Dedifferentiated amniotic fluid mesenchymal stem cell (primary cell): ENCODE data around the gene TMEM178B.

Experiments used
- DNase-seq: peaks from one replicate; pipeline ENCODE4 v3.0.0-alpha.2; 2016; ENCODE audit errors: extremely low spot score

Gene TMEM178B

GRCh38 chr7:141221007-141221612, 147.2 kb downstream of the TMEM178B start:
- DNase-seq, result no peak

GRCh38 chr7:141225916-141226618, 152.2 kb downstream of the TMEM178B start:
- no peak for DNase-seq

- DNase-seq, result no peak
Observed at GRCh38 chr7:141227454-141227853, 153.6 kb downstream of the TMEM178B start.

GRCh38 chr7:141228482-141228881, 154.6 kb downstream of the TMEM178B start:
- DNase-seq, result no peak

- no peak for DNase-seq
Observed at GRCh38 chr7:141231018-141231792, 157.3 kb downstream of the TMEM178B start.

GRCh38 chr7:141232286-141233051, 158.6 kb downstream of the TMEM178B start:
- DNase-seq, result no peak

GRCh38 chr7:141234335-141235105, 160.7 kb downstream of the TMEM178B start:
- no peak for DNase-seq

GRCh38 chr7:141235656-141236055, 161.8 kb downstream of the TMEM178B start:
- no peak for DNase-seq

- DNase-seq, result no peak
Observed at GRCh38 chr7:141238596-141239243, 164.9 kb downstream of the TMEM178B start.

GRCh38 chr7:141239661-141240060, 165.8 kb downstream of the TMEM178B start:
- DNase-seq, result no peak

- no peak for DNase-seq
Observed at GRCh38 chr7:141242568-141242967, 168.7 kb downstream of the TMEM178B start.

- no peak for DNase-seq
Observed at GRCh38 chr7:141243368-141243767, 169.5 kb downstream of the TMEM178B start.

- DNase-seq, result no peak
Observed at GRCh38 chr7:141244435-141244834, 170.6 kb downstream of the TMEM178B start.

GRCh38 chr7:141246426-141246825, 172.6 kb downstream of the TMEM178B start:
- no peak for DNase-seq

- no peak for DNase-seq
Observed at GRCh38 chr7:141251180-141251579, 177.3 kb downstream of the TMEM178B start.

GRCh38 chr7:141251957-141252356, 178.1 kb downstream of the TMEM178B start:
- DNase-seq, result no peak

GRCh38 chr7:141257597-141257996, 183.7 kb downstream of the TMEM178B start:
- no peak for DNase-seq

GRCh38 chr7:141258559-141258958, 184.7 kb downstream of the TMEM178B start:
- no peak for DNase-seq

- DNase-seq, result no peak
Observed at GRCh38 chr7:141262101-141263090, 188.5 kb downstream of the TMEM178B start.

- no peak for DNase-seq
Observed at GRCh38 chr7:141263508-141263907, 189.6 kb downstream of the TMEM178B start.
